ENCODE results near the gene NADSYN1.

Gene NADSYN1

DNA sequence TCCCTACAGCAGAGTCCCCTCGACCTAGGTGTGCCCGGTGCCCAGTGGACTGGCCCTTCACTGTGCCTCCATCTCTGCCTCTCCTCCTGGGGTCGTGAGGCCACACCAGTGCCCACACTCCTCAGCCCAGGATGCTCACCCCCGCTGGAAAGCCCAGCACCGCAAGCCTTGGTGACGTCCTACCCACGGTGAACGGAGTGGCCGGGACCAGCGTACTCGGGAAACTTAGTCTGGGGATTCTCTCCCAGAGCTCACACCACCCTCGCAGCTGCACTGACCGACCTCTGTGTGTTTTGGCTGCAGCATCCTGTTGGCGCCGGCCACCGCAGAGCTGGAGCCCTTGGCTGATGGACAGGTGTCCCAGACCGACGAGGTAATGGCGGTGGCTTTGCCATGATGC lies 38.5 kb downstream of the NADSYN1 start:
- DNase-seq (ENCODE audit: low read depth) = no peak

DNA sequence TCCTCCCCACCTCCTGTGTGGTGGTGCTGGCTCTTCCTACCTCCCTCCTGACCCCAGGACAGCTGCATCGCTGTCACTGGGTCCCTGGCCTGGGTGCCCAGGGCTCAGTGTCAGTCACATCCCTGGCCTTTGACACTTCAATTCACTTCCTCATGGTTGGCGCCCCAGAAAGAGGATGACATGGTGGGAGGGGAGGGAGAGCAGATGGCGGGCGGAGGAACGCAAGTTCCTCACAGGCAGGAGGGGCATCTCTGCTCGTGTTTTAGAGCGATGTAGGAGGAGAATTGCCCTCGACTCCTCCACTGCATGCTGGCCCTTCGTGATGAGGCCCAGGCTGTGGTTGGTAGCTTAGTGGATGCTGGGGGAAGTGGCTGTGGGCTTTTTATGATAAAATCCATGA lies 38.9 kb downstream of the NADSYN1 start:
- no peak for DNase-seq (ENCODE audit: low read depth)

DNA sequence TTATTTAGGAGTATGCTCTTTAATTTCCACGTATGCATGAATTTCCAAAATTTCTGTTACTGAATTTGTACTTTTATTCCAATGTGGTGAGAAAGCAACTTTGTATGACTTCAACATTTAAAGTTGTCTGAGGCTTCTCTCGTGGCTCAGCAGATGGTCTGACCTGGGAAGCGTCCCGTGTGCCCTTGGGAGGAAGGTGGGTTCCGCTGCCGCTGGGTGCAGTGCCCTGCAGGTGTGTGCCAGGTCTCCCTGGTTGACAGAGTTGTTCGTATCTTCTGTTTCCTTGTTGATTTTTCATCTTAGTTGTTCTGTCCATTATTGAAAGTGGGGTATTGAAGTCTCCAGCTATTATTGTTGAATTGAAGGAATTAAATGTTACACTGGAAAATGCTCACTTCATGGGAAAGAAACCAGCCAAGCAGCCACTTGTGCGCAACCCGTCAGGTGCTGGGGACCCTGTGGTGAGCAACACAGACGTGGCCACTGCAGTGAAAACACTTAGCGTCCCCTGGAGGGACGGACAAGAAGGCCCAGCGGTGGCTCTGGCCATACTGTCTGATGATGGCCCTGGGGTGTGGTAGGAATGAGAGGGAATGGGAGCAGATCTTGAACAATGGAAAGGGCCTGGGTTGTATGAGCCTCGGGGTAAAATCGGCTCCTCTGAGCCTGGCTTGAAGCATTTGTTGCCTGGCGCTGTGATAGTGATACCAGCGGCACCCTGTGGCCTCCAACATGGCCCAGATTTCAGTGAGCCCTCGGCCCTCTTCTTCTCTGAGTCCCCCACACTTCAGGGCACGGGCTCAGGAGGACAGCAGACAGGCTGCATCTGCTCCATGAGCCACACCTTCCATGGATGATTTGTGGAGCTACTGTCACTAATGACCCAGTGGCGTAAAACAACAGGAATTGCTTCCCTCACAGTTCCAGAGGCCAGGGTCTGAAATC lies 42.6 kb downstream of the NADSYN1 start:
- DNase-seq (ENCODE audit: low read depth) = no peak

DNA sequence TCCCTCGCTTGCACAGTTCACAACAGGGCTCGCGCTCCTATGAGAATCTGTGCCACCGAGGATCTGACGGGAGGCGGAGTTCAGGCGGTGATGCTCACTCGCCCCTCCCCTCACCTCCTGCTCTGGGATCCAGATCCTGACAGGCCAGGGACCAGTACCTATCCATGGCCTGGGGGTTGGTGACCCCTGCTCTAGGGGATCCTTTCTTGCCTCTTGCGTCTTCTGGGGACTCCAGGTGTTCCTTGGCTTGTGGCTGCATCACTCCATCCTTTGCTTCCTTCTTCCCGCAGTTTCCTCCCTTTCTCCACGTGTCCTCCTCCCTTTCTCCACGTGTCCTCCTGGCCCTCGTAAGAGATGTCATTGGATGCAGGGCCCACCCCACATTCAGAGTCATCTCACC lies 43.4 kb downstream of the NADSYN1 start:
- no peak for DNase-seq (ENCODE audit: low read depth)

DNA sequence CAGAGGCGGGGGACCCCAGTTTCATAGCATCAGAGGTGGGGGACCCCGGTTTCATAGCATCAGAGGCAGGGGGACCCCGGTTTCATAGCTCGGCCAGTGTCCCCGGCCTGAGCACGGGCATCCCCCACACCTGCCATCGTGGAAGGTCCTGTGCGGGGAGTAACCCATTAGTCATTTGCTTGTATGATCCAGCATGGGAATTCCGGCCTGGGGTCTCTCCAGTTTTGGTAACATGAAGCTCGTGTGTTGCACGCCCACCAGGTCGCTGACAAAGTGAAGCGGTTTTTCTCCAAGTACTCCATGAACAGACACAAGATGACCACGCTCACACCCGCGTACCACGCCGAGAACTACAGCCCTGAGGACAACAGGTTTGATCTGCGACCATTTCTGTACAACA lies 45.1 kb downstream of the NADSYN1 start:
- no peak for DNase-seq (ENCODE audit: low read depth)

DNA sequence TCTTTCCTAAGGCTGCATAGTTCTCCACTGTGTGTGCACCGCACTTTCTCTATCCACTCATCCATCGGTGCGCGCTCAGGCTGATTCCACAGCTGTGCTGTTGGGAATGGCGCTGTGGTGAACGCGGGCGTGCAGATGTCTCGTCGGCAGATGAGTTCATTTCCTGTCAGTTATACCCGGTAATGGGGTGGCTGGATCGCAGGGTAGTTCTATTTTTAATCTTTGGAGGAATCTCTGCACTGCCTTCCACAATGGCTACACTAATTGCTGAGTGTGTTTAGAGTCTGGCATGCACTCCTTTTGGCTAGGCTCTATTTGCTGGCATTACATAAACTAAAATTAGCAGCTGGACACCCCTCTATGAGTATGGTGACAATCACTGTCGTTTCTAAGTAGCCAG lies 46.1 kb downstream of the NADSYN1 start:
- no peak for DNase-seq (ENCODE audit: low read depth)

DNA sequence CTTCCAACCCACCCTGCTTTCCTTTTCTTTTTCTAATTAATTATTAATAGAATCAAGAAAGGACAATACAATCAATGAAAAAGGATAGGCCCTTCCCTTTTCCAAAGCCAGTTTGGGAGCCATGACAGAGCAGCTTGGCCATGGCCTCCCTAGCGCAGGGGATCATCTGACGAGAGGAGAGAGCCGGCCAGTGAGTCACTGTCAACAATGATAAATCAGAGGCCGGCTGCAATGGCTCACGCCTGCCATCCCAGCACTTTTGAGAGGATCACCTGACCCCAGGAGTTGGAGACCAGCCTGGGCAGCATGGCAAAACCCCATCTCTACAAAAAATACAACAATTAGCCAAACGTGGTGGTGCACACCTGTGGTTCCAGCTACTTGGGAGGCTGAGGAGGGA lies 46.5 kb downstream of the NADSYN1 start:
- DNase-seq (ENCODE audit: low read depth) = no peak

GRCh38 chr11:71500601-71501021 lies 47.6 kb downstream of the NADSYN1 start:
- no peak for DNase-seq (ENCODE audit: low read depth)

DNA sequence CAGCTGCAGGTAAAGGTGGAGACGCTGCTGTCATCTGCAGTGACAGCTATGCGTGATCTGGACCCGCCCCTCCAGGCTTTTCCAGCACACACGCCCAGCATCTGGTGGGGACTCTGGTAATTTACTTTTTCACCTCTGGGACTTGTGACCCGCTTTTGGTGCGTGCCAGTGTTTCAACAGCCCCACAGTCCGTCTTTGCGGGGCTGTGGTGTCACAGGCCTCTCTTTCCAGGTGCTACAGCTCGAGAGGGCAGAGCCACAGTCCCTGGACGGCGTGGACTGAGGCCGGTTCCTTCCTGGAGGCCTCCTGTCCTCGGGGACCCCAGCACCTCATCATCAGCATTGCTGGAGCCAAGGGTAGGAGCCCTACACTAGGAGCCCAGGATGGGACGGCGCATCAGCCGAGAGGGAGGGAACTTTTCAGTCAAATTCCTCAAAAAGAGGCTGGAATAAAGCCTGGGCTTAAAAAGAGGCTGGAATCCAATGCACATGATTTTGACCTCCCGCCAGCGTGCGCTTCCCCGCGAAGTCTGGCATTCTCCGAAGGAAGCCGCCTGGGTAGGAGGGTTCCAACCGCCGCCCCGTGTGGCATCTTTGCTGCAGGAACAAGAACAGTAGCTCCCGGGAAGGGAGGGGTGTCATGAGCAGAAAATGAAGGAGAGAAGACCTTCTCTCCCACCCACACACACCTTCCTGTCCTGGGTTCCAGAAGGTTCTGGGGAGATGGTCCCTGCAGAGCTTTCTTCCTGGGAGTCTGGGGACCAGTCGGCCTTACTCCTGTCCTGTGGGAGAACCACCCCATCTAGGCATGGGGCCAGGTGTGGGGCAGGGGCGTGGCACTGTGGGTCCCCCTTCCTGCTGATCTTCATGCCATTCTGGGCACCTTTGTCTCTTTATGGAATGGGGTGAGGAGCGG lies 48.3 kb downstream of the NADSYN1 start:
- no peak for DNase-seq (ENCODE audit: low read depth)

DNA sequence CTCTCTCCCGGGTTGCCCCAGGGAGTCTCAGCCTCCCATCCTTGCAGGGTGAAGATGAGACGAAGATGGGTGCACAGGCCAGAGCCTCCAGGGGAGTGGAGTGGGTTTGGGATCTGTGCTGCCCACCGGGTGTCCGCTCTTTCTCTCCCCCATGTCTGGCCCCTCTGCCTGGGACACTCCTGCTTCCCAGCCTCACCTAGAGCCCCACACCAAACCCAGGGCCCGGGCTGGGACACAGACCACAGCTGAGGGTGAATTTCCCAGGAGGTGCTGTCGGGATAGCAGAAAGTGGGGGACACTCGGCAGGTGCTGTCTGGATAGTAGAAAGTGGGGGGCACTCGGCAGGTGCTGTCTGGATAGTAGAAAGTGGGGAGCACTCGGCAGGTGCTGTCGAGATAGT lies 49.0 kb downstream of the NADSYN1 start:
- no peak for DNase-seq (ENCODE audit: low read depth)

DNA sequence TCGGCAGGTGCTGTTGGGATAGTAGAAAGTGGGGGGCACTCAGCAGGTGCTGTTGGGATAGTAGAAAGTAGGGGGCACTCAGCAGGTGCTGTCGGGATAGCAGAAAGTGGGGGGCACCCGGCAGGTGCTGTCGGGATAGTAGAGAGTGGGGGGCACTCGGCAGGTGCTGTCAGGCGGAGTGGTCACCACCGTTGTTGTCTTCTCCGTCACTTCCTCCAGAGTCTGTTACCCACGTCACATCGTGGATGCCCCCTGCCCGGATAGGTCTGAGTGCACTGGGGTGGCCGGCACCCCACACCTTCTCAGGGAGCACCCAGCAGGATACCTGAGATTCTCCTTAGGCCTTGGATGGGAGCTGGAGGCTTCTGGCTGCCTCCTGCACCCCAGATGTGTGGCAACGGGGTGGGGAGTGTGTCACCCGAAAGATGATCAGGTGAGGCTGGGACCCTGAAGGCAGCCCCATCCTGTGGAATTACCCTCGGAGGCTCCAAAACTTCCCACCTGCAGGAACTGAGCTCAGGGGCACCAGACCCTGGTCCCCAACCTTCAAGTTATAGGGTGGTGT lies 50.0 kb downstream of the NADSYN1 start:
- no peak for DNase-seq (ENCODE audit: low read depth)

DNA sequence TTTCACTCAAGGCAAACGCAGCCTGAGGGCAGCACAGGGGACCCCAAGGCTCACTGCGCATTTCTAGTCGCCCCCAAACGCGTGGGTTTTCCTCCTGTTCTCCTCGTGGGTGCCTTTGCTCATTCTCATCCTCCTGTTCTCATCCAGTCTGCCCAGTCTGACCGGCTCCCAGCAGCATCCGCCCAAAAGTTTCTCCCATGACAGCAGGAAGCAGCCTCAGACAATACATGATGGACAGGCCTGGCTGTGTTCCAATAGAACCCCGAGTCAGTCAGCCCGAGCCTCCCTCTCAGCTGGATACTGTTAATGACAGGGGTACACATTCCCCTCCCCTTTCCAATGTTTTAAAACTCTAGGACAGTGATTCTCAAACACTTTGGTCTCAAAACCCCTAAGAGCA lies 51.5 kb downstream of the NADSYN1 start:
- DNase-seq (ENCODE audit: low read depth) = no peak

DNA sequence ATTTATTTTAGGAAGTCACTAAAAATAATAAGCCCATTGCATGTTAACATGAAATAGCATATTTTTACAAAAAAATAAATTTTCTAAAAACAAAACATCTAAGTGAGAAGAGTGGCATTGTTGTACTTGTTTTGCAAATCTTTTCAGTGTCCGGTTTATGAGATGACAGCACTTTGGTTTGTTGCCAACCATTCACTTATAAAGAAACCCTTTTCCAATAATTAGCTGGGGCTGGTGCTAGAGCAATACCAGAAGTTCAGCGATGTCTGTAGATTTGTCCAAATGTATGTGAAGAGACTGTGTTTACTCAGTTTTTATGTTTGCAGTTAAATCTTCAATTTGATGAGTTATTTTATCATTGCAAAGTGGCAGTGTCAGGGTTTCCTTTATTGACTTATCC lies 52.0 kb downstream of the NADSYN1 start:
- no peak for DNase-seq (ENCODE audit: low read depth)

- DNase-seq (ENCODE audit: low read depth) = no peak
Observed at GRCh38 chr11:71505781-71506180, 52.8 kb downstream of the NADSYN1 start.

- DNase-seq (ENCODE audit: low read depth) = no peak
Observed at GRCh38 chr11:71507102-71507501, 54.1 kb downstream of the NADSYN1 start.

- DNase-seq (ENCODE audit: low read depth) = no peak
Observed at GRCh38 chr11:71518506-71519471, 65.8 kb downstream of the NADSYN1 start.

- no peak for DNase-seq (ENCODE audit: low read depth)
Observed at GRCh38 chr11:71519546-71519945, 66.5 kb downstream of the NADSYN1 start.

- DNase-seq (ENCODE audit: low read depth) = no peak
Observed at GRCh38 chr11:71525188-71525937, 72.4 kb downstream of the NADSYN1 start.

GRCh38 chr11:71525938-71526495 lies 73.0 kb downstream of the NADSYN1 start:
- DNase-seq (ENCODE audit: low read depth) = no peak

Data from stimulated activated CD8-positive, alpha-beta memory T cell treated with anti-CD3 and anti-CD28 coated beads, Interleukin-4, amount 100 ng/mL, for 24 hours (primary cell).